Choroid plexus epithelial cell (primary cell): ENCODE data around the gene NMS.

Source experiments
- DNase-seq: peaks from one replicate; pipeline ENCODE4 v3.0.0-alpha.2; 2010; ENCODE audit warnings: low read depth
- H3K4me3 ChIP-seq: 2 replicates; pipeline ENCODE4 v1.5.1; 2011; ENCODE audit warnings: low read depth, mild to moderate bottlenecking, control low read depth, low read length, moderate library complexity
- CTCF ChIP-seq: conservative IDR thresholded peaks from 2 replicates; pipeline ENCODE4 v1.5.1; 2011; ENCODE audit warnings: low read depth, mild to moderate bottlenecking, control low read depth, inconsistent platforms, low read length, moderate library complexity

Gene NMS

GRCh38 chr2:100427111-100427510, 43.2 kb upstream of the NMS start:
- TF ChIP-seq CTCF: no peak
- DNase-seq: no peak
- no peak overlapping the region for H3K4me3 ChIP-seq

DNA sequence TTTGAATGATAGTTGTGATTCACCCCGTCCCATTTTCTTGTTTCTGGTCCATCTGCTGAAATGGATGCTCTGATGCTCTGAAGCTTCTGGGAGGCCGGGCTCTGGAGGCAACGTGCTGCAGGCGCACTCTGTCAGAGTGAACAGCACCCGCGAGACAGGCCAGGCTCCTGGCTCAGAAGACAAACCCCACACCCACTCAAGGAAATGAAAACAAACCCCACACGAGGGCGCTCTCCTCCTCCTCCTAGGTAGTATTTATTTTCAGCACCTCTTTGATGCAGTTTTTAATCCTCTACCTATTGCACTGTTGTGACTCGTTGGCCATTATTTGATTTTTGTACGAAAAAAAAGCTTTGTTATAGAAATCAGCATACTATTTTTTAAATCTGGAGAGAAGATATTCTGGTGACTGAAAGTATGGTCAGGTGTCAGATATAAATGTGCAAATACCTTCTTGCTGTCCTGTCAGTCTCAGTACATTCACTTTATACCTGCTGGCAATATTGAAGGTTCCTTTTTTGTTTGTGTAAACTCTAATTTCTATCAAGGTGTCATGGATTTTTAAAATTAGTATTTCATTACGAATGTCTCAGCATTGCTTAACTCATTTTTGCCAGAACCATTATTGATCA, 42.5 kb upstream of the NMS start:
- DNase-seq: peak; percentile 77
- peak; percentile 71 for TF ChIP-seq CTCF

DNA sequence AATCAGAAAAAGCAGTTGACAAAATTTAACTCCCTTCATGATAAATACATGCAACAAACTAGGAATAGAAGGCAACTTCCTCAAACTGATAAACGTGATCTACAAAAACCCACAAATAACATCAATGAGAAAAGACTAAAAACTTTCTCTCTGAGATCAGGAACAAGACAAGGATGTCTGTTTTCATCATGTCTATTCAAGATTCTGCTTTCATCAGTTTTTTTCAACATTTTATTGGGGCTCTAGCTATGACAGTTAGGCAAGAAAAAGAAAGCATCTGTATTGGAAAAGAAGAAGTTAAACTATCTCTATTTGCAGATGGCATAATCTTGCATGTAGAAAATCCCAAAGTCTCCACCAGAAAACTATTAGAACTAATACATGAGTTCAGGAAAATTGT, 40.6 kb upstream of the NMS start:
- DNase-seq: no peak
- TF ChIP-seq CTCF: no peak

More for the DNA sequence above, 42.5 kb upstream of the NMS start:
- H3K4me3 ChIP-seq: no peak overlapping the region

DNA sequence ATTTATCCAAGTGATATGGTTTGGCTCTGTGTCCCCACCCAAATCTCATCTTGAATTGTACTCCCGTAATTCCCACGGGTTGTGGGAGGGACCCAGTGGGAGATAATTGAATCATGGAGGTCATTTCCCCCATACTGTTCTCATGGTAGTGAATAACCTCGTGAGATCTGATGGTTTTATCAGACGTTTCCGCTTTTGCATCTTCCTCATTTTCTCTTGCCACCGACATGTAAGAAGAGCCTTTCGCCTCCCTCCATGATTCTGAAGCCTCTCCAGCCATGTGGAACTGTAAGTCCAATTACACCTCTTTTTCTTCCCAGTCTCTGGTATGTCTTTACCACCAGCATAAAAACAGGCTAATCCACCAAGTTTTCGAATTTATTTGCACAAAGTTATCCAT, 32.5 kb upstream of the NMS start:
- no peak overlapping the region for H3K4me3 ChIP-seq
- DNase-seq: no peak
- TF ChIP-seq CTCF: no peak

More for the DNA sequence above, 40.6 kb upstream of the NMS start:
- no peak overlapping the region for H3K4me3 ChIP-seq

DNA sequence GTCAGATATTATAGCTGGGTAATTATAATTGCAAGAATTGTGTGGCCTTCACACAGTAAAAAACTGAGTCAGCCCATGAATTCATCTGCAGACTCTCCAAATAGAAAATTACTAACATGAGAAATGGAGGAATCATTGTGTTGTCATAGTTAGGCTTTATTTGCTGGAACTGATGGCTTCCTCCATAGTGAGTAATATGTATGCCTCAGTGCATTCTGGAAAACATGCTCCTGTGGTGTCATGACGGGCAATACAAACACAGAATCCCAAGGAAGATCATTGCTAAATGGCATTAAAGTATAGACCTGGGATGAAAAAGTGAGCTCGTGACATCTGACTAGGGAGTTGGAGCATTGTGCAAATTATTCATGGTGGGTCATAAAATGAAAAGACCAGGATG, 23.6 kb upstream of the NMS start:
- DNase-seq: no peak
- no peak for TF ChIP-seq CTCF
- H3K4me3 ChIP-seq: no peak overlapping the region

DNA sequence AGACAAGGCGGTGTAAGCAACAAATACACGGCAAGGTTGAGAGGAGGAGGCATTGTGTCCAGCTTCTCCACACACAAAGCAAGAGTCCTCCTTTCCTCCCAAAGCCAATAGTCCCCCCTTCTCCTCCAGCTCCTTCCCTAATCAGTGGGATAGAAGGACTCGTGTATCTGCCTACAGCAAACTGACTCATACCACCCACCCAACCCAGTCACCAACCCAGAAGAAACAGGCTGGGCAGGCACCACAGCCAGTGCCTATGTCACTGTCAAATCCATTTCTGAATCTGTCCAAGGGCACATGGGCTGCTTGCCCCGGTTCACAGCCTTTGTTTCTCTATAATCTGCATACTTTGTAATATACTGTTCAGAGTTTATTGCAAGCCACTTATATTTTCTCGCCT, 19.2 kb upstream of the NMS start:
- no peak for TF ChIP-seq CTCF
- no peak overlapping the region for H3K4me3 ChIP-seq
- DNase-seq: no peak

- DNase-seq: no peak
- TF ChIP-seq CTCF: no peak
- no peak overlapping the region for H3K4me3 ChIP-seq
Observed at GRCh38 chr2:100451734-100452133, 18.5 kb upstream of the NMS start.
